ENCODE data around the gene KLHDC3. TPM values are rescaled to one million over a fixed set of nuclear protein-coding genes. Genes with fewer than 3 reads are reported as not detected.
"Not testable (repeated sequence)": the region's sequence is repeated elsewhere in the genome, so short reads cannot be mapped to it uniquely, and the experiment has no call there.

KLHDC3 gene
- polyA plus RNA-seq, 4 donors = 72.4 to 103 (median 75.3) TPM

GRCh38 chr6:43036712-43037111 is 22.7 kb downstream of the KLHDC3 start:
- peaks cover 0 to 22% (median 0%) of the 10 kb centered on the region in 3 donors for H3K4me1 ChIP-seq (ENCODE audit: control insufficient read depth in 3 of 3, insufficient read depth in 2 of 3, low read depth in 1 of 3, low read length in 2 of 3)
- peaks cover 7 to 80% (median 15%) of the 10 kb centered on the region in 3 donors for H3K36me3 ChIP-seq (ENCODE audit: control insufficient read depth in 3 of 3, insufficient read depth in 2 of 3, low read depth in 1 of 3, low read length in 3 of 3)
- H3K9me3 ChIP-seq (ENCODE audit: control insufficient read depth in 2 of 2, insufficient read depth in 1 of 2, low read depth in 1 of 2, low read length in 1 of 2) = no peaks in the 10 kb centered on the region
- H3K4me3 ChIP-seq (ENCODE audit: low read depth in 1 of 3, low read length in 3 of 3) = no peak overlapping the region
- DNase-seq (no peak), FAIRE-seq (no peak)
- no peaks in the 10 kb centered on the region for H3K27me3 ChIP-seq (ENCODE audit: control insufficient read depth in 3 of 3, insufficient read depth in 3 of 3, low read length in 3 of 3)
- H3K27ac ChIP-seq (ENCODE audit: low read depth in 1 of 3, low read length in 2 of 3) = no peak overlapping the region
- 92 to 97% (median 94%) methylated on average over 9 of the region's 9 CpGs for WGBS, 3 donors

- DNase-seq = no peak
- Histone ChIP-seq H3K4me1 (ENCODE audit: control insufficient read depth in 3 of 3, insufficient read depth in 2 of 3, low read depth in 1 of 3, low read length in 2 of 3) (peaks cover 0 to 22% (median 0%) of the 10 kb centered on the region in 3 donors), H3K27ac (ENCODE audit: low read depth in 1 of 3, low read length in 2 of 3) (no peak overlapping the region), H3K27me3 (ENCODE audit: control insufficient read depth in 3 of 3, insufficient read depth in 3 of 3, low read length in 3 of 3) (no peaks in the 10 kb centered on the region), H3K4me3 (ENCODE audit: low read depth in 1 of 3, low read length in 3 of 3) (no peak overlapping the region), H3K9me3 (ENCODE audit: control insufficient read depth in 2 of 2, insufficient read depth in 1 of 2, low read depth in 1 of 2, low read length in 1 of 2) (no peaks in the 10 kb centered on the region), H3K36me3 (ENCODE audit: control insufficient read depth in 3 of 3, insufficient read depth in 2 of 3, low read depth in 1 of 3, low read length in 3 of 3) (peaks cover 7 to 79% (median 15%) of the 10 kb centered on the region in 3 donors)
- FAIRE-seq = no peak
- 87 to 93% (median 92%) methylated on average over 5 of the region's 5 CpGs for WGBS, 3 donors
These were observed 23.1 kb downstream of the KLHDC3 start for GRCh38 chr6:43037197-43037596.

GRCh38 chr6:43037706-43038105 is 23.7 kb downstream of the KLHDC3 start:
- Histone ChIP-seq H3K27me3 (ENCODE audit: control insufficient read depth in 3 of 3, insufficient read depth in 3 of 3, low read length in 3 of 3) (no peaks in the 10 kb centered on the region), H3K4me3 (ENCODE audit: low read depth in 1 of 3, low read length in 3 of 3) (no peak overlapping the region), H3K27ac (ENCODE audit: low read depth in 1 of 3, low read length in 2 of 3) (no peak overlapping the region), H3K4me1 (ENCODE audit: control insufficient read depth in 3 of 3, insufficient read depth in 2 of 3, low read depth in 1 of 3, low read length in 2 of 3) (peaks cover 0 to 22% (median 0%) of the 10 kb centered on the region in 3 donors), H3K9me3 (ENCODE audit: control insufficient read depth in 2 of 2, insufficient read depth in 1 of 2, low read depth in 1 of 2, low read length in 1 of 2) (no peaks in the 10 kb centered on the region), H3K36me3 (ENCODE audit: control insufficient read depth in 3 of 3, insufficient read depth in 2 of 3, low read depth in 1 of 3, low read length in 3 of 3) (peaks cover 5 to 79% (median 15%) of the 10 kb centered on the region in 3 donors)
- no peak for DNase-seq
- WGBS, 3 donors = 88 to 96% (median 90%) methylated on average over 9 of the region's 9 CpGs
- no peak for FAIRE-seq

GRCh38 chr6:43038727-43039126 is 24.7 kb downstream of the KLHDC3 start:
- Histone ChIP-seq H3K27me3 (ENCODE audit: control insufficient read depth in 3 of 3, insufficient read depth in 3 of 3, low read length in 3 of 3) (no peaks in the 10 kb centered on the region), H3K27ac (ENCODE audit: low read depth in 1 of 3, low read length in 2 of 3) (no peak overlapping the region), H3K9me3 (ENCODE audit: control insufficient read depth in 2 of 2, insufficient read depth in 1 of 2, low read depth in 1 of 2, low read length in 1 of 2) (no peaks in the 10 kb centered on the region), H3K4me1 (ENCODE audit: control insufficient read depth in 3 of 3, insufficient read depth in 2 of 3, low read depth in 1 of 3, low read length in 2 of 3) (peaks cover 0 to 20% (median 0%) of the 10 kb centered on the region in 3 donors), H3K36me3 (ENCODE audit: control insufficient read depth in 3 of 3, insufficient read depth in 2 of 3, low read depth in 1 of 3, low read length in 3 of 3) (peaks cover 4 to 87% (median 15%) of the 10 kb centered on the region in 3 donors), H3K4me3 (ENCODE audit: low read depth in 1 of 3, low read length in 3 of 3) (no peak overlapping the region)
- DNase-seq = no peak
- no peak for FAIRE-seq
- WGBS, 3 donors = 83 to 89% (median 87%) methylated on average over 9 of the region's 9 CpGs

- Histone ChIP-seq H3K27ac (ENCODE audit: low read depth in 1 of 3, low read length in 2 of 3) (no peak overlapping the region), H3K4me3 (ENCODE audit: low read depth in 1 of 3, low read length in 3 of 3) (no peak overlapping the region), H3K27me3 (ENCODE audit: control insufficient read depth in 3 of 3, insufficient read depth in 3 of 3, low read length in 3 of 3) (no peaks in the 10 kb centered on the region), H3K36me3 (ENCODE audit: control insufficient read depth in 3 of 3, insufficient read depth in 2 of 3, low read depth in 1 of 3, low read length in 3 of 3) (peaks cover 3 to 94% (median 17%) of the 10 kb centered on the region in 3 donors), H3K9me3 (ENCODE audit: control insufficient read depth in 2 of 2, insufficient read depth in 1 of 2, low read depth in 1 of 2, low read length in 1 of 2) (no peaks in the 10 kb centered on the region), H3K4me1 (ENCODE audit: control insufficient read depth in 3 of 3, insufficient read depth in 2 of 3, low read depth in 1 of 3, low read length in 2 of 3) (peaks cover 0 to 4% (median 0%) of the 10 kb centered on the region in 3 donors)
- DNase-seq (no peak), FAIRE-seq (no peak)
- WGBS, 3 donors = 95 to 97% (median 95%) methylated on average over 18 of the region's 18 CpGs
These were observed 26.7 kb downstream of the KLHDC3 start for GRCh38 chr6:43040542-43041257.

- not testable (repeated sequence) for H3K9me3 ChIP-seq (ENCODE audit: control insufficient read depth in 2 of 2, insufficient read depth in 1 of 2, low read depth in 1 of 2, low read length in 1 of 2); H3K4me1 ChIP-seq (ENCODE audit: control insufficient read depth in 3 of 3, insufficient read depth in 2 of 3, low read depth in 1 of 3, low read length in 2 of 3); H3K4me3 ChIP-seq (ENCODE audit: low read depth in 1 of 3, low read length in 3 of 3); H3K27ac ChIP-seq (ENCODE audit: low read depth in 1 of 3, low read length in 2 of 3); FAIRE-seq; DNase-seq; H3K27me3 ChIP-seq (ENCODE audit: control insufficient read depth in 3 of 3, insufficient read depth in 3 of 3, low read length in 3 of 3)
- H3K36me3 ChIP-seq (ENCODE audit: control insufficient read depth in 3 of 3, insufficient read depth in 2 of 3, low read depth in 1 of 3, low read length in 3 of 3) = peaks cover 0 to 96% (median 23%) of the 10 kb centered on the region in 3 donors
- WGBS, 3 donors = 91 to 98% (median 92%) methylated on average over 6 to 8 of the region's 8 CpGs
These were observed 27.4 kb downstream of the KLHDC3 start for GRCh38 chr6:43041475-43041874.

- Histone ChIP-seq H3K4me3 (ENCODE audit: low read depth in 1 of 3, low read length in 3 of 3) (no peak overlapping the region), H3K27ac (ENCODE audit: low read depth in 1 of 3, low read length in 2 of 3) (no peak overlapping the region), H3K4me1 (ENCODE audit: control insufficient read depth in 3 of 3, insufficient read depth in 2 of 3, low read depth in 1 of 3, low read length in 2 of 3) (no peaks in the 10 kb centered on the region), H3K27me3 (ENCODE audit: control insufficient read depth in 3 of 3, insufficient read depth in 3 of 3, low read length in 3 of 3) (no peaks in the 10 kb centered on the region), H3K36me3 (ENCODE audit: control insufficient read depth in 3 of 3, insufficient read depth in 2 of 3, low read depth in 1 of 3, low read length in 3 of 3) (peaks cover 0 to 94% (median 21%) of the 10 kb centered on the region in 3 donors), H3K9me3 (ENCODE audit: control insufficient read depth in 2 of 2, insufficient read depth in 1 of 2, low read depth in 1 of 2, low read length in 1 of 2) (no peaks in the 10 kb centered on the region)
- no peak for FAIRE-seq
- WGBS, 3 donors = 92 to 96% (median 94%) methylated on average over 8 to 9 of the region's 9 CpGs
- no peak for DNase-seq
These were observed 29.3 kb downstream of the KLHDC3 start for GRCh38 chr6:43043310-43043709.

GRCh38 chr6:43045371-43045930 is 31.4 kb downstream of the KLHDC3 start:
- FAIRE-seq (no peak), DNase-seq (no peak)
- no peaks in the 10 kb centered on the region for H3K27me3 ChIP-seq (ENCODE audit: control insufficient read depth in 3 of 3, insufficient read depth in 3 of 3, low read length in 3 of 3)
- no peaks in the 10 kb centered on the region for H3K4me1 ChIP-seq (ENCODE audit: control insufficient read depth in 3 of 3, insufficient read depth in 2 of 3, low read depth in 1 of 3, low read length in 2 of 3)
- 92 to 97% (median 93%) methylated on average over 11 of the region's 11 CpGs for WGBS, 3 donors
- H3K27ac ChIP-seq (ENCODE audit: low read depth in 1 of 3, low read length in 2 of 3) = no peak overlapping the region
- H3K9me3 ChIP-seq (ENCODE audit: control insufficient read depth in 2 of 2, insufficient read depth in 1 of 2, low read depth in 1 of 2, low read length in 1 of 2) = no peaks in the 10 kb centered on the region
- H3K36me3 ChIP-seq (ENCODE audit: control insufficient read depth in 3 of 3, insufficient read depth in 2 of 3, low read depth in 1 of 3, low read length in 3 of 3) = peaks cover 0 to 91% (median 20%) of the 10 kb centered on the region in 3 donors
- H3K4me3 ChIP-seq (ENCODE audit: low read depth in 1 of 3, low read length in 3 of 3) = no peak overlapping the region

Measured in small intestine (tissue), 7 donors.